Measurements from ENCODE around the gene GRIN2C.

GRCh38 chr17:74833501-74834377, 25.9 kb downstream of the GRIN2C start:
- TF ChIP-seq CTCF (IDR thresholded peaks at IDR 0.05) (no peak), POLR2A (IDR thresholded peaks at IDR 0.05) (no peak), POLR2AphosphoS5 (IDR thresholded peaks at IDR 0.05) (no peak)

Measured in prostate gland (tissue), 2 donors.